ENCODE measurements around the gene RNF123. TPM values are rescaled to one million over a fixed set of nuclear protein-coding genes. Genes with fewer than 3 reads are reported as not detected.
"Not testable (repeated sequence)": the region's sequence is repeated elsewhere in the genome, so short reads cannot be mapped to it uniquely, and the experiment has no call there.

The RNF123 gene
- total RNA-seq, 2 donors from 2014 or later: 18.4 to 28.7 TPM

DNA sequence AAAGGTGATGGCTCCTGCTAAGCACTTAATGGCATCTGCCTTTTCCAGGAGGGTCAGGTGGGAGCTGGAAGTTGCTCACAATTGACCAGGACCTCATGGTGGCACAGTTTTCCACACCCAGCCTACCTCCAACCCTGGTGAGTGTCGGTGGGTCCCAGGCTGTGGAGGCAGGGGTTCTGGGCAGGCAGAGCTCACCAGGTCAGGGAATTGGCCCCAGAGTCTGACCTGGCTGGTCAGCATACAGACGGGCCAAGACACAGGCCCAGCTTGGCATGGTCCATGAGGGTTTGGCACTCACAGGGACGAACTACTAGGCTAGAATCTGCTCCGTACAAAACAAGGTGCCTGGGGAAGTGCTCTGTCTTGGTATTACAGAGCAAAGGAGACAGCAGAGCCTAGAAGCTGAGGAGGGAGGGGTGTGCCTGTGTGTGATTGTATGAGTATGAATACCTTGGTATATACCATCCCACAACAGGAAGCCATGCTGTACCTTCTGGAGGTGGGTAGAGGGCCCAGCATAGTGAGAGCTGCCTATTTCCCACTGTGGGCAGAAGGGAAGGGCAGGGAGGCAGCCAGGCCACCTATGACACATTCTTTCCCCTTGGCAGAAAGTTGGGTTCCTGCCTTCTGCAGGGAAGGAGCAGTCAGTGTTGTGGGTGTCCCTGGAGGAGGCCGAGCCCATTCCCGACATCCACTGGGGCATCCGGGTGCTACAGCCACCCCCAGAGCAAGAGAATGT lies 8.7 kb upstream of the RNF123 start:
- Histone ChIP-seq H3K27me3 (no peaks in the 10 kb centered on the region), H3K27ac (no peak overlapping the region), H3K9me3 (no peaks in the 10 kb centered on the region), H3K36me3 (replicated peaks in 1 of 2; ENCODE audit: insufficient read depth in 1 of 2, low read depth in 2 of 2) (peaks cover 0 to 28% of the 10 kb centered on the region in 2 donors), H3K4me1 (peaks cover 4% of the 10 kb centered on the region), H3K4me3 (no peak overlapping the region)
- 89 to 95% methylated on average over 7 of the region's 7 CpGs for WGBS, 2 donors
- intact Hi-C loops (cut with DNase I): no loop called here
- DNase-seq: no peak
- no peak for ATAC-seq
- TF ChIP-seq POLR2A (IDR thresholded peaks at IDR 0.05) (no peak), CTCF (IDR thresholded peaks at IDR 0.05) (no peak)

- Histone ChIP-seq H3K4me1 (no peaks in the 10 kb centered on the region), H3K27ac (no peak overlapping the region), H3K36me3 (replicated peaks in 1 of 2; ENCODE audit: insufficient read depth in 1 of 2, low read depth in 2 of 2) (peaks cover 0 to 28% of the 10 kb centered on the region in 2 donors), H3K9me3 (no peaks in the 10 kb centered on the region), H3K27me3 (no peaks in the 10 kb centered on the region), H3K4me3 (no peak overlapping the region)
- intact Hi-C loops (cut with DNase I): no loop called here
- no peak for ATAC-seq
- no peak for TF ChIP-seq POLR2A (IDR thresholded peaks at IDR 0.05)
- TF ChIP-seq CTCF (IDR thresholded peaks at IDR 0.05): no peak
- DNase-seq: no peak
- 90 to 94% methylated on average over 2 of the region's 2 CpGs for WGBS, 2 donors
These were observed 8.2 kb upstream of the RNF123 start for GRCh38 chr3:49681232-49681522.

GRCh38 chr3:49681543-49681942 lies 7.8 kb upstream of the RNF123 start:
- no peaks in the 10 kb centered on the region for H3K27me3 ChIP-seq
- DNase-seq (no peak), ATAC-seq (no peak)
- 76 to 100% methylated on average over 1 to 4 of the region's 4 CpGs for WGBS, 2 donors
- H3K4me3 ChIP-seq: no peak overlapping the region
- peaks cover 0 to 28% of the 10 kb centered on the region in 2 donors for H3K36me3 ChIP-seq (replicated peaks in 1 of 2; ENCODE audit: insufficient read depth in 1 of 2, low read depth in 2 of 2)
- no peaks in the 10 kb centered on the region for H3K9me3 ChIP-seq
- TF ChIP-seq CTCF (IDR thresholded peaks at IDR 0.05) (no peak), POLR2A (IDR thresholded peaks at IDR 0.05) (no peak)
- no peak overlapping the region for H3K27ac ChIP-seq
- intact Hi-C loops (cut with DNase I): no loop called here
- H3K4me1 ChIP-seq: no peaks in the 10 kb centered on the region

DNA sequence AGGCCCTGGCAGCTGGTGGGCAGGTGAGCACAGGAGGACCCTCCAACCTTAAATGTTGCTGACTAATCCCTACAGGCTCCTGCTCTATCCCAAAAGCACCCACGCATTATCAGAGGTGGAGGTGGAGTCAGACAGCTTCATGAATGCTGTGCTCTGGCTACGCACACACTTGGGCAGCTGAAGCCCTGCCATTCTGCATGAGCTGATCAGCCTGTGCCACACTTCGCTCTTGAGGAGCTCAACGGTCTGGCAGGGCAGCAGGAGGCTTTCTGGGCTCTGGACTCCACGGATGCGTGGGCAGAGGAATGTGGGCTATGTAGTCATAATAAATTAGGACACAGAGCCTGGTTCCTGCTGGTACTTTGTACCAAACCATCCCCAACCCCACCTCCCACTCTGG lies 6.2 kb upstream of the RNF123 start:
- TF ChIP-seq POLR2A (IDR thresholded peaks at IDR 0.05) (no peak), CTCF (IDR thresholded peaks at IDR 0.05) (no peak)
- Histone ChIP-seq H3K4me3 (no peak overlapping the region), H3K36me3 (replicated peaks in 1 of 2; ENCODE audit: insufficient read depth in 1 of 2, low read depth in 2 of 2) (peaks cover 0 to 26% of the 10 kb centered on the region in 2 donors), H3K27ac (no peak overlapping the region), H3K27me3 (no peaks in the 10 kb centered on the region), H3K4me1 (peaks cover 7% of the 10 kb centered on the region), H3K9me3 (no peaks in the 10 kb centered on the region)
- intact Hi-C loops (cut with DNase I): no loop called here
- ATAC-seq (no peak), DNase-seq (no peak)
- 88% methylated on average over 6 of the region's 6 CpGs; no CpG with 5 or more reads in 1 of the 2 donors for WGBS, 2 donors

DNA sequence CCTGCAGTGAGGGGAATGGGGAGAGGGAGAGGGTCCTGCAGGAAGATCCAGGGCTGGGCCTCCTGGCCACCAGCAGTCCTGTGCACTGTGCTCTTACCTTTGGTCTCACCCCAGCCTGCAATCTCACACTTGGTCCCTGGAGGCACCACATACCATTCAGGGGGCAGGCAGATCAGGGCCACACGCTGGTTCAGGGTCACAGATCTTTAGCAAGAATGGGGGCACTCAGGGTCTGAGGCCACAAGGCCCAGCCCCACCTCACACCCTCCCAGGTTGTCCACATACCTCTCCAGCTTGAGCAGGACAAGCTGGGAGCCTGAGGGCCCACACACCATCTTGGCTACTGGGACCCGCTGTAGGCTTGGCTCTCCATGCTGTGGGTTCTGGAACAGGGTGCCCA lies 4.9 kb upstream of the RNF123 start:
- intact Hi-C loops (cut with DNase I); H3K9me3 ChIP-seq; H3K27ac ChIP-seq; H3K27me3 ChIP-seq; DNase-seq; H3K4me3 ChIP-seq; ATAC-seq: not testable (repeated sequence)
- Histone ChIP-seq H3K4me1 (peaks cover 16% of the 10 kb centered on the region), H3K36me3 (replicated peaks in 1 of 2; ENCODE audit: insufficient read depth in 1 of 2, low read depth in 2 of 2) (peaks cover 0 to 16% of the 10 kb centered on the region in 2 donors)
- 79% methylated on average over 2 of the region's 2 CpGs; no CpG with 5 or more reads in 1 of the 2 donors for WGBS, 2 donors

DNA sequence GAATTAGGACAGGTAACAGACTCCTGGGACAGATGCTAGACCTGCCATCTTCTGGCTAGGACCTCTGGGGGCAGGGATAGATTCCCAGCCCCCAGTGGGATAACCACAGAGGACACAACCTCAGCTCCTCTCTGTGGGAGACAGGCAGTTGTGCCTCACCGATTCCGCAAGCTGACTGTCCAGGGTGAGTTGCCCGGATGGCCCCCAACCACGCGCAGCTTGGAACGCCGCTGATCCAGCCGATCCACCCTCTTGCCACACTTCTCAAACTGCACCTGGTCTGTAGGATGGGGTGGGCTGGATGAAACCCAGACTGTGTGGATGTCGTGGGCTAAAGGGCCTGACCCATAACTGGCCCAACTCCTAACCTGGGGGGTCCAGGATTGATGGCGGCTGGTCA lies 4.3 kb upstream of the RNF123 start:
- H3K9me3 ChIP-seq; H3K27ac ChIP-seq; DNase-seq; ATAC-seq; H3K27me3 ChIP-seq; H3K4me3 ChIP-seq; intact Hi-C loops (cut with DNase I): not testable (repeated sequence)
- H3K36me3 ChIP-seq (replicated peaks in 1 of 2; ENCODE audit: insufficient read depth in 1 of 2, low read depth in 2 of 2): peaks cover 0 to 13% of the 10 kb centered on the region in 2 donors
- 90 to 93% methylated on average over 8 to 9 of the region's 10 CpGs for WGBS, 2 donors
- peaks cover 19% of the 10 kb centered on the region for H3K4me1 ChIP-seq

GRCh38 chr3:49685846-49686245 lies 3.5 kb upstream of the RNF123 start:
- intact Hi-C loops (cut with DNase I); H3K27me3 ChIP-seq; H3K36me3 ChIP-seq (replicated peaks in 1 of 2; ENCODE audit: insufficient read depth in 1 of 2, low read depth in 2 of 2); H3K4me3 ChIP-seq; DNase-seq; H3K9me3 ChIP-seq; ATAC-seq: not testable (repeated sequence)
- H3K27ac ChIP-seq: peak overlapping the region in 3 of 4 donors; percentile 35 to 73 (median 66)
- peaks cover 27% of the 10 kb centered on the region for H3K4me1 ChIP-seq
- 34% methylated on average over 32 of the region's 36 CpGs; no CpG with 5 or more reads in 1 of the 2 donors for WGBS, 2 donors

DNA sequence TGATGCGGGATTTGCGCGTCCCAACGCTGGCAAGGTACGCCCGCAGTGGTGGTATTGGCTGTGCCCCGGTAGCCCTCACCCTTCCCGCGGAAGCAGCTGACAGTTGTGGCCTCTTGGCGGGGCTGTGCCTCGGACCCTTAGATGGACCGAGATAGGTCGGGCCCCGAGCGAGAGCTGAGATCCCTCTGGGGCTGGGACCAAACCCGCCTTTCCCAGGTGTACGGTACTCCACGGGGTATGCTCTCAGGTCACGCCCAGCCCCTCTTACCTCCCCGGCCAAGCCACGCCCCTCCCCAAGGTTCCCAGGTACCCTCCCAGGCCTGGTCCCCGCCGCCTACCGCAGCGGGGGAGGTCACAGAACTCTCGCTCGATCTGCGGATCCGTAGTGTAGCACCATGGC lies 3.0 kb upstream of the RNF123 start:
- H3K27me3 ChIP-seq; H3K36me3 ChIP-seq (replicated peaks in 1 of 2; ENCODE audit: insufficient read depth in 1 of 2, low read depth in 2 of 2); H3K9me3 ChIP-seq; intact Hi-C loops (cut with DNase I): not testable (repeated sequence)
- H3K27ac ChIP-seq: peak overlapping the region; percentile 8 to 73 (median 50)
- peaks cover 32% of the 10 kb centered on the region for H3K4me1 ChIP-seq
- peak overlapping the region; percentile 6 to 36 for H3K4me3 ChIP-seq
- ATAC-seq (peak; percentile 86), DNase-seq (peak; percentile 92 to 93 (median 93))
- 1 to 3% methylated on average over 16 to 22 of the region's 29 CpGs for WGBS, 2 donors
